ENCODE data around the gene GPBAR1.
"Not testable (repeated sequence)": the region's sequence is repeated elsewhere in the genome, so short reads cannot be mapped to it uniquely, and the experiment has no call there.

GPBAR1 gene

DNA sequence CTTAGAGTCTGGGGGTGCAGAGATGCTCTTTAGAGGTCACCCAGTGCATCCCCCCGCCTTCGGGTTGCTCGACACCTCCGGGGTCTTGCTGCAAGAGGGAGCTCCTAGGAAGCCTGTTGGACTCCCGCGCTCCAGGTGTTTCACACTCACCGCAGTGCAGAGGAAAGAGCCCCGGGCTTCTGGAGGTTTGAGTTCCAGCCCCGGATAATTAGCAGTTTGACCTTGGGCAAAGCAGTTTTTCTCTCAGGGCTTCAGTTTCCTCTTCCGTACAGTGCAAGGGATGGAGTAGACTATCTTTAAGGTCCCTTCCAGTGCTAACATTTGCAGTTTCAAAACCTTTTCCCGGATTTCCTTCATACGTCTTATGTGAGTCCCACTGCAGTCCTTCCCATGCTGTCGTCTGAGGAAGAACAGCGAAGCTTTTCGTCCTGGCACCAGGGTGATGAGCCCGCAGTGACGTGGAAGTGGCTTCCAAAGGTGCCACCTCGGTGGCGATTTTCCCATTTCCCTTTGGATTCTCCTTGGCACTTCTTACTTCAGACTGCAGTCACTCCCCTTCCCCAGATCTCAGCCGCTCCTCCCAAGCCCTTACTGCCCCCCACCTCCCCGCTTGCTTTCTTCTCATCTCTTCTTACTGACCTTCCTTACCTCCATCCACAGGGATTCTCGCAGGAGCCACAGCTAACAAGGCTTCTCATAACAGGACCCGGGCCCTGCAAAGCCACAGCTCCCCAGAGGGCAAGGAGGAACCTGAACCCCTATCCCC lies 10.1 kb downstream of the GPBAR1 start:
- DNase-seq = peak in 1 of 2 experiments; percentile 57

DNA sequence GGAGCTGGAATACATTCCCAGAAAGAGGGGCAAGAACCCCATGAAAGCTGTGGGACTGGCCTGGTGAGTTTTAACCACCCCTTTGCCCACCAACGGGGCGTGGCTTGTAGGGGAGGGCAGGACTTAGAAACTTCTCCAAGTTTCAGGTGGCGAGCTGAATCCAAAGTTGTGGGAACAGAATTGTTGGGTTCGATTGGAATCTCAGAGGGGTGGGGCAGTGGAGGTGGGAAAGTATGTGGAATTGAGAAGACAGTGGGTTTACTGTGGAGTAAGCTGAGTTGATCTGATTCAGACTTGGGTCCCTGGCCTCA lies 10.6 kb downstream of the GPBAR1 start:
- DNase-seq = no peak

DNA sequence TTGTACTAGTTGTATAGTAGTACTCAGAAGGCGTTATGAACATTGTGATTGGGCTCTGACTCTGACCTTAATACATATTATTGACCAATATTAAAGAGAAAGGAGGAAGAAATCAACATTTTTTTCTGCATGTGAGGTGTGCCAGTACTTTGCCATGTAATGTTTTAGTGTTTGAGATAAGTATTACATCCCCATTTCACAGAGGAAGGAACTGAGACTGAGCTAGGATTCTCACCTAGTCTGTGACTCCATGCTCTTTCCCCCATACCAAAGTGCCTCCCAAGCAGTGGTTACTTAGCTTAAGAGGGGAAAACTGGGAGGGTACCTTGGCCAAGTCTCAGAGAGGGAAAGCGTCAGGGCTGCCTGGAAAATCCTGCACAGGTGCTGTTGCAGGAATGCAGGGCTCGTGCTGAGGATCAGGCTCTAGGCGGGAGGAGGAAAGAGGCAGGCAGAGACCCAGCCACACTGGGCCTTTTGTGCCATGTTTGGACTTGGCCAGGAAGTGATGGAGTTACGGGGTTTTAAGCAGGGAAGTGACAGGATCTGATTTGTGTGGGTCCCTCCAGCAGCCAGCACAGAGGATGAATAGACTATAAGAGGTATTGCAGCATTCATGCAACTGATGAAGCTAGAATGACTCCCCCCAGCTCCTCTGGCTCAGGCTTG lies 11.2 kb downstream of the GPBAR1 start:
- no peak for DNase-seq

DNA sequence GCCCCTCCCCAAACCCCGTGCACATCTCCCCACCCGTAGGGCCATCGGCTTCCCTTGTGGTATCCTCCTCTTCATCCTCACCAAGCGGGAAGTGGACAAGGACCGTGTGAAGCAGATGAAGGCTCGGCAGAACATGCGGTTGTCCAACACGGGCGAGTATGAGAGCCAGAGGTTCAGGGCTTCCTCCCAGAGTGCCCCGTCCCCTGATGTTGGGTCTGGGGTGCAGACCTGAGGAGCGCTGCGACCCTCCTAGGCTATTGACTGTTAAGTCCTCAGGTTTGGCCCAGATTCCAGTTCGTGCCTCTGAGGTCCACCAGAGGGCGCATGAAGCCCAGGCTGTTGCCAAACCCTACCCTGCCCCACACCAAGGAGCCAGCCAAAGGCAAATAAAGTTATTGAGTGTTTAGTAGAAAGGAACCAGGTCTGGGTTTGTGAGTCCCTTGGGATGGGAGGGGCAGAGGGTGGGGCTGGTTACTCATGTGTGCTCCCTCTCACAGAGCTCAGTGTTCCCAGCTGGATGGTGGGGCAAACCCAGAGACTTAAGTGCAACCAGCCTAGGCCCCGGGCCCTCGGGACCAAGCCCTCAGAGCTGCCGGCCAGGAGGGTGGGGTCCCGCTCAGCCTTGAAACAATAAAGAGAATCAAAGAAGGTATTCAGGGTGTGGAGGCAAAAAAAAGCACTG lies 11.9 kb downstream of the GPBAR1 start:
- peak in 1 of 2 experiments; percentile 64 for DNase-seq

DNA sequence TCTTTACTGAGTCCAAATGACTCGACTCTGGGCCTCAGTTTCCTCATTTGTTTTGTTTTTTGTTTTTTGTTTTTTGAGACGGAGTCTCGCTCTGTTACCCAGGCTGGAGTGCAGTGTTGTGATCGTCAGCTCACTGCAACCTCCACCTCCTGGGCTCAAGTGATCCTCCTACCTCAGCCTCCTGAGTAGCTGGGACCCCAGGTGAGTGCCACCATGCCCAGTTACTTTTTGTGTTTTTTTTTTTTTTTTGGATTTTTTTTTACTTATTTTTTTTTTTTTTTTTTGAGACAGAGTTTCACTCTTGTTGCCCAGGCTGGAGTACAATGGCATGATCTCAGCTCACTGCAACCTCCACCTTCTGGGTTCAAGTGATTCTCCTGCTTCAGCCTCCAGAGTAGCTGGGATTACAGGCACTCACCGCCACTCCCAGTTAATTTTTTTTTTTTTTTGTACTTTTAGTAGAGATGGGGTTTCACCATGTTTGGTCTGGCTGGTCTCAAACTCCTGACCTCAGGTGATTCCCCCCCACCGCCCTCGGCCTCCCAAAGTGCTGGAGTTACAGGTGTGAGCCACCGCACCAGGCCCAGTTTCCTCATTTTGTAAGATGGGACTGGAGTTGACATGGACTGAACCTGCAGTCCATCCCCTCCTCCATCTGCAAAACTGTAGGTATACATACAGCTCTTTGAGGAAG lies 12.5 kb downstream of the GPBAR1 start:
- not testable (repeated sequence) for DNase-seq

DNA sequence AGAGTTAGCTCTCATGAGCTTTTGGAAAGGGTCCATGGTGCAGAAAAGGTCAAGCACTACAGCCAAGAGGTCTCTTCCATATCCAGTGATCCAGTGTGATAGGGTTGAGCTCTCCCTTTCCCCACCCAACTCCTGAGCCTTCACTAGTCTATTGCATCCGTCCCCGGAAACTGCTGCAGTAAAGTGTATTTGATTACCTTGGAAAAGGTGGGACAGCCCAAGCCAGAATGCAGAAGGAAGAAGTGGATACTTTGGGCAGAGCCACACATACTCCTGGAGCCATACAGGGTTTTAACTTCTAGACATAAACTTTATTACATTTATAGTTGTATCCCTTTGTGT lies 13.1 kb downstream of the GPBAR1 start:
- DNase-seq = no peak

DNA sequence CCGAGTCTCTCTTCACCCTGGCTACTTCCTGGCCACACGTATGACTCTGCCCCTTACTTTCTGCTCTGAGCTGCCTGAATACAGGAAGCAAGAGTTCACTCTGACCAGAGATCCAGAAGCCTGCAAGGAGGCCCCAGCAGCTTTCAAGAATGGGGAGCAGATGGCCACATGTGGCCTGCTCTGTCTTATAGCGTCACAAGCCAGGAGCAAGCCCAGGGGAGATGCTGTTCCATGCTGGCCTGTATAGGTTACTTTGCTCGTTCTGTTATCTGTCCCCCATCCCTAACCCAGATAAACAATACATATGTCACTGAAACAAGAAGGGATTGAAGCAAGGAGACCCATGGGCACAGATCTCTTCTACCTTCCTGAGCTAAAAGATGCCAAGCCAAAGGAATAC lies 13.8 kb downstream of the GPBAR1 start:
- DNase-seq = no peak

DNA sequence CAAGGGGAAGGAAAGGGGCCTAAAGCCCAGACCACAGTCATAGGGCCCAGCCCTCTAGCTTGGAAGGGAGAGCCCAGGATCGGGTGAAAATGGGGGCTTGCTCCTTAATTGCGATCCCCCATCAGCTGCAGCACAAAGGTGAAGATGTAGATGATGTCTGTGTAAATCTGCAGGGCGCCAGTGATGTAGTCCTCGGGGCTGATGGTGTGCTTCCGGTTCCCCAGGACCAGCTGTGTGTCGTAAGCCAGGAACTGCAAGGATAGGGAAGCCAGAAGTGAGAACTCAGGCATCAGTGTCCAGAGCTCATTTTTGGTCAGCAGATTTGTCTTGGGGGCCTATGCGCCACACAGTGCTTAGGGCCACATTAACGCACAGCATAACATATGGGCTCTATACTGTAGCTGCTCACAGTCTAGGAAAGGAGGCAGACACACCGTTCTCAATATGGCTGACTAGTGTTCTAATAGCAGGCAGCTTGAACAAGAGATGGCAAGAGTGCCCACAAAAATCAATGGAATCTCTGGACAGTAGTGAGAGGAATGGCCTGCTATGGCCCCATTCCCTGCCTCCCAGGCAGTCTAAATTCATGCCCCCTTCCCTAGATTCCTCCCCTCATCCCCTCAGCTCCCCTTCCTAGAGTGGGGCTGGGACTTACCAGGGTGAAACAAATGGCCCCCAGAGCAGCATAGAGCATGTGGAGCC lies 14.7 kb downstream of the GPBAR1 start:
- no peak for DNase-seq

DNA sequence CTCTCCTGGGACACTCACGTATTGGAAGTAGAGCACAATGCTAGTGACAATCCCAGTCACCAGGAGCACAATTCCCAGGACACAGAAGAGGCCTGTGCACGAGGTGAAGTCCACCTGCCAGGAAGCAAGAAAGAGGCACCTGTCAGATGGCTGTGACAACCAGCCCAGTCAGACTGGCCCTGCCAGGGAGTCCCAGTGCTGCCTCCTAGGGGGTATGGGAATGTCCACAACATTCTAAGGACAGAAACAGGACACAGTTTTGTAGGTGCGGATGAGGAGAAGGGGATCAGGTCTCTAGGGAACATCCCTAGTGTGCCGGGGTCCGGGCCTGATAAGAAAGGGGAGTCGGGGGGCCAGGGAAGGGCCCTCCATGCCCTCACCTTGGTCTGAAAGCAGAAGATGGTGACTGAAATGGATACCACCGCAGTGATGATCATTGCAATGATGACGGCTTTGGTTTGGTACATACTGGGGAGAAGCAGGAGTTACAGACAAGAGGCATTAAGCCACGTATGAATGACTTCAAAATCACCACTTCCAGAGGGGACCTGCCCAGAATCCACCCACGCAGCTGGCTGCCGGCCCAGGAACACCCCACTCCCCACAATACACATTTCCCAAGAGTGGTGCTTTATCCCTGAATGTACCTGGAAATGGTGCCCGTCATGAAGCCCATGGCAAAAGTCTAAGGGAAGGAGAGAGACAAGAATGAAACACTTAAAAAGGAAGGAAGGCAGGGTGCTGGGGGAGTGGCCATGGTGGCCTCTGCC lies 16.4 kb downstream of the GPBAR1 start:
- DNase-seq = no peak

DNA sequence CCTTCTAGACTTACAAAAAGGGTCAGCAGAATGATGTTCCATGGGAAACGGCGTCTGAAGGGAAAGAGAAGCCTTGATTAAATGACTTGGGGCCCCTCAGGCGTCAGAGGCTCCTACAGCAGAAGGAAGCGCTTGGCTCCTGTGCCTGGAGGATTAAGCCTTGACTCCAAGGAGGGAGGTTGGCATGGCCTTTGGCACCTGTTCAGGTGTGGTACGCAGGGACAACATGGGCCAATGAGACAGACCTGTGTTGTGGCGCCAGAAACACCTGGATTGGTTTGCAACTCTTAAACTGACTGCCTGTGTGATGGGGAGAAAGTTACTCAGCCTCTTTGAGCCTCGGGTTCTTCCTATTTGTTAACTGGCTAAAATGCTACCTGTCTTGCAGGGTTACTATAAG lies 17.1 kb downstream of the GPBAR1 start:
- no peak for DNase-seq

DNA sequence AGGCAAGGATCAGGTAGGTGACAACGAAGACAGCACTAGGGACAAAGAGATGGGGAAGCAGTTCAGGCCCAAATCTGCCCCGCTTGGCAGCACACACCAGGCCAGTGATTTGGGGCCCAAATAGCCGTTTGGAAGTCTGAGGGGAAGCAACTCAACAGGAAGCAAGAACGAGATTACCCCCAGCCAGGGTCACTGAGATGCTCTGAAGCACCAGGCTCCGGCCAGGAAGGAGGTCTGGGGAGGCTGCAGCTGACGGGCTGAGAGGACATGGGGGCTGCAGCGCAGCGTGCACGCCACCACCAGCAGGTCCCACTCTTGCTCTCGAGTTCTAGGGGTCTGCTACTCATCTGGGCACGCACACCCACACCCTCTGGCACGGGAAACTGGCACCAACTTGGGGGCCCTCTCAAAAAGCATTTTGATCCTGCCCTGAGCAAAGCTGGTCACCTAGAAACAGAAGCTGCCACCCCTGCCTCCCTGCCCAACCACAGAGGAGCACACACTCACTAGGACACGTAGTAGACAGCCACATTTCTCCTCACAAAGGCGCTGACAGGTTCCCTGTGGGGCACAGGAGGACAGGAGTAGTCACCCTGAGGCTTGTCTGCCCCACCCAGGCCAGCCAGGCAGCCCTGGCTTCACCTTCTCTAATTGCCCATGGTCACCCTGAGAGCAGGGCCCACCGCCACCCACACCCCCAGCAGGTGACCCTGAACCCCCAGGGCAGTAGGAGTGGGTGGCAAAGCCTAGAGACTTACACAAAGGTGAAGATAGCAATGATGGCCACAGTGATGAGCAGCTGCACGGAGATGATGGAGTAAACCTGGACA lies 17.9 kb downstream of the GPBAR1 start:
- no peak for DNase-seq

DNA sequence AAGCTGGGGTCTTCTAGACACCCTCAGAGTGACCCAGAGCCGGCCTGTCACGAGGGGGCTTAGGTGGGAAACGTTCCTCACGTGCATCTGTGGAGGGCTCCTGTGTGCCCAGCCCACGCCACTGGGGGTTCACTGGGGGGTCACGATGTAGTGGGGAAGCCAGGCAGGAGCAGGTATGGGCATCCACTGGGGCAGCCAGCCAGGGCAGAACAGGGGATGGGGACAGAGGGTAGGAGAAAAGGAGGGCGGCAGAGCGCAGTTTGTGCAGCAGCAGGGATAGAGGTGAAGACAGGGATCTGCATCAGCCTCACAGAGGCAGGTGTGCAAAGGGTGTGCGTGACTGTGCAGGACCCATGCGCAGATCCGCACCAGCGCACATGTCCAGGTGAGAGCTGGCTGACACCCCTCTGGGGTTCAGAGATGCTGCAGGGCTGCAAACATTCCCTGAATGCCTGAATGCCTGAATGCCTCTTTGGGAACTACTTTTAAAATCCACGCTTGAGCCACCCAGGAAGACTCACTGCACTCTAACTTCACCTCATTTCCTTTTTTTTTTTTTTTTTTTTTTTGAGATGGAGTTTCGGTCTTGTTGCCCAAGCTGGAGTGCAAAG lies 19.6 kb downstream of the GPBAR1 start:
- no peak for DNase-seq

DNA sequence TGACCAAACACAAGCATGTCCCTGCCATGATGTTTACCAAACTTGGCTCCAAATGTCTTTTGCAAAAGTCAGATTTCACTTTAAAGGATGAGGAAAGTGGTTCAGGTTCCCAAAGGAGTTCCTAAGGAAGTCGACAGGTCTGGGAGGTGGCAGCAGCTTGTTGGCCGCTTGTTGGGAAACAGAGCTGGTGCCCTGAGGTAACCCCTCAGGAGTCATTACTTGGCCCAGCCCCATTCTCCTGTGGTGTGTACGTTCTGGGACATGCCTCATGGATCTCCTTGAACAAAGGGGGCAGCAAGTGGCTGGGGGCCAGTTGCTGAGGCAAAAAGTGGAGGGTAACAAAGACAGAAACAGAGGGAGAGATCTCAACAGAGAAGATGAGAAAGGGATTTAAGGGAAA lies 20.6 kb downstream of the GPBAR1 start:
- DNase-seq = no peak

DNA sequence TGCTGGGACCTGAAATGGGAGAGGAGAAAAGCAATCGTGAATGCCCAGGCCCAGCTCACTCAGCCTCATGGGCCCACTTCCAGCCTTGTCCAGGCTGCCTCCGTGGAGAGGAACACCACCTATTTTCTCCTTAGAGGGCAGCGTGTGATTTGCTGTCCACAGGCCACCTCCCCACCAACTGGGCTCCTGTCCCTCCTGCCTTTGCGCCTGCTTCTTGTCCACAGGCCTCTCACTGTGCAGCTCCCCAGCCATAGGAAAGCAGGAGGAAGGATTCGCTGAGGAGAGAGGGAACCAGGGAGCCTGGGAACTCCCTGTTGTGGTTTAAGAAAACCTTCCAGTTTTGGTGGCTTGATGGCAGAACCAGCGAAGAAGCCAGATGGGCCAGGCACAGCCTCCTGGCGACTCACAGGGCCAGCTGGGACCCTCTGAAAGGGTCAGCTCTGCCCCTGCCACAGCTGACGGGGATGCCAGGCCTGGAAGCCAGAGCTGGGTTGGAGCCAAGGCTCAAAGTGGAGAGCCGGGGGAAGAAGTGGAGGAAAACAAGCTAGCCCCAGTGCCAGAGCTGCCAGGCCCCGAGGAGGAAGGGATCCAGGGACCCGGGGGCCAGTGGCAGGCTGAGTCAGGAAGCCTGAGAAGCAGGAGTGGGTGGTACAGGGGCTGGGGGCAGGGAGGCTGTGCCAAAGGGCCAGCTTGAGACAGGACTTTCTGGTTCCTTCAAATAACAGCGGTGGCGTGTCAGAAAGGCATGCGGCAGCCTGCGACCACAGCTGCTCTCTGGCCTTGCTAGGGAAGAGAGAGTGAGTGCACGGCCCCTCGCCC lies 21.6 kb downstream of the GPBAR1 start:
- no peak for DNase-seq

DNA sequence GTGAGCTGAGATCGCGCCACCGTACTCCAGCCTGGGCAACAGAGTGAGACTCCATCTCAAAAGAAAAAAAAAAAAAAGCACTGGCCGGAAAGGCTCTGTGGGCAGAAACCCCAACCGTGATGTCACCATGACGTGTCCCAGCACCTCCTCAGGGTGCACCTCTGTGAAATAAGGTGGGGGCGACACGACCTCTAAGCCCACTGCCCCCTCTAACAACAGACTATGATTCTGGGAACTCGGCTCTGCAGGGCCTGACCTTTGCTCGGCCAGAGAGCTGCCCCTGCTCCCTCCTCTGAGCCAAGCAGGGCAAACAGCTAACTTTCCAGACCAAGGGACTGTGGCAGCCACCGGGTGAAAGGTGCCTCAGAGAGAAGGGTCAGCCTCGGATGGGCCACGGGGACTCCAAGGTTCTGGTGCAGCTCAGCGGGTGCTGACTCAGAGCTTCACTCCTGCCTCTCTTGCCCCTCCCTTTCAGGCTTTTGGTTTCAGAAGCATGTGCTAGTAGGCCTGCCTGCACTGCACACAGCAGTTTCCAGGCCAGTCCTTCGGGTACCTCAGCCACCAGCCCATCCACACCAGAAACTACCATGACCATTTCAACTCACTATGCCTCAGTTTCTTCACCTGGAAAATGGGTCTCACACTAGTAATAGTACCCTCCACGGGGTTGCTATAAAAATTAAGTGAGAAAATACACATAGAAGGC lies 23.4 kb downstream of the GPBAR1 start:
- no peak for DNase-seq

DNA sequence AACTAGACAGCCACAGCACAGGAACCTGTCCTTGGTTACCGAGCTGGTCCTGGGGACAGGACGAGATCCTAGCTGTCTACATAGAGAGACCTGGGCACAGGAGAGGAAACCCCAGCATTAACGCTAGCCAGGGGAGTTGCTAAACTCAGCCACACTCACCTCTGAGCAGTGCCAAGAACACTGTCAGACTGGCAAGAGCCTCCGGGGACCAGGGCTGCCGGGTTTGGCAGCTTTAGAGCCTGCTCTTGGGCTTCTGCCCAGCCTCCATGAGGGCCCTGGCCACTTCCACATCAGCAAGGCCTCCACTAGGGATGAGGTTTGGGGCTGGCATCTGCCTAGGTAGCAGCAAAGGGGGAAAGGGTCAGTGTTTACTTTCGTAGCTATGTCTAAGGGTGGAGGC lies 24.8 kb downstream of the GPBAR1 start:
- no peak for DNase-seq

DNA sequence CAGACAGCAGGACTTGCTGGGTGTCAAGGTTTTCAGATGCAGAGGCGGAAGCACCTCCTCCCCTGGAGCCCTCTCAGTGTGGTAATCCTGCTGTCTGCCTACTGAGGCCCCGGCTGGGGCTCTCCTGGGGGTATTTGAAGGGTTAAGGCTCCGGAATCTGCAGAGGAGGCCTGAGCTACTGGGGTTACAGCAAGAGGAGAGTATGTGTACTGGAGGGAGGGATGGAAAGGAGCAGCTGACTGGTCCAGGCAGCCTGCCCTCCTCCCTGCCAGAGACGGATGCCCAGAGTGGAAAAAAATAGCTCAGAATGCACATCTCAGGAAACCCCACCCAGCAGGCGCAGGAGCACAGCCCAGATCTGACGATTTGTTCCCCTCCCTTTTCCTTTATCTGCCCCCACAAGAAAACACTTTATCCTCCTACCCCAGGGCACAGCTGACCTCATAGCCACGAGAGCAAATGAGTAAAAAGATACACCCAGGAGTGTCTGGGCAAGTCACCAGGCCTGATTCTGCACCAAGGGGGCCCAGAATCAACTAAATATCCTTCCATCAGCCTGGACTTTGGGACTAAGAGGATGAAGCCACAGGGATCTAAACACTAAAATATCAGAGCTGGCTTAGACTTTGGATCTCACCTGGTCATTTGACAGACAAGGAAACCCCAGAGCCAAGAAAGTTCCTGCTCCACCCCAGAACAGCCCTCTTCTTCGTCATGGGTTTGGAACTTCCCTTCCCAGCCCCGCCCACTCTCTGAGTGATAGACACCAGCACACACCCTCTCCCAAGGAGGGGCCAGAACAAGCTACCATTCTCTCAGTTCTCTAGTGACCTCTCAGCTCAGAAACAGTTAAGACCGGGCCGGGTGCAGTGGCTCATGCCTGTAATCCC lies 26.0 kb downstream of the GPBAR1 start:
- DNase-seq = no peak

DNA sequence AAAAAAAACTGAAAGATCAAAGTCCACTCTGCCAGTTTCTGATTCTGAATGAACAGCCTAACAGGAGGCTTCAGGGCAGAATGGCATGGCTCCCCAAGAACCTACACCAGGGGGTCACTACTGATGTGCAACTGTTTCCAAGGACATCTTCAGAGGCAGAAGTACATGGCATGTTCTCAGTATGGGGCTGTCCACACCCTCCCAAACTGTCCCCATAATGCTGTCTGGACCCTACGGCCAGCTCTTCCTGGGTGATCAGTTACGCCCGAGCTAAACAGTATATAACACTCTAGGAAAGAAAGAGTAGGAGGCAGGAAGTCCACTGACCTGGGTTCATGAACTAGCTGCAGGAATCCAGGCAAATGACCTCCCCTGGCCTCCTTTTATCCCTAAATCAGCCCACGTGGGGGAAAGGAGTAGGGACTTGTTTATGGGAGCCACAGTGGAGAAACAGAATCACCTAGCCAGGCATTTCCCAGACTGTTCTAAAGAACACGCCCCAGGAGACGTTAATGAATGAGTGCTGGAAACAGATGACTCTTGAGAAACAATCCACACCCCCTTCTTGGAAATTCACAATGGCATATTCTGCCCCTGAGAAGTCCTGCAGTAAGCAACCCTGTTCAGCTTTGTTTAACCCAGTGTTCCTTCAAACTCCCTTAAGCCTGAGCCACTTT lies 29.0 kb downstream of the GPBAR1 start:
- DNase-seq = no peak
